IMR-90 (cell line): Measurements from ENCODE around the gene STAT6. TPM values are rescaled to one million over a fixed set of nuclear protein-coding genes. Genes with fewer than 3 reads are reported as not detected.

Experiments
- ATAC-seq: fragments of 200-7000 bp; cut with Tn5 transposase; 2 replicates; pipeline ENCODE4 v1.9.1; 2020; ENCODE audit warnings: low read depth, mild to moderate bottlenecking, moderate library complexity
- BruUV-seq: library from RNA; stranded (reverse); fragments of 400-500 nt; replicated peaks from 2 replicates; lab custom pipeline; 2021; lab: Mats Ljungman, UMichigan
- CTCF ChIA-PET: fragments of 300-600 bp; formaldehyde crosslinking; extraction: SDS; loops from one replicate; lab custom pipeline; 2021; ENCODE audit warnings: antibody characterized with exemption; lab: Yijun Ruan, JAX
- POLR2A ChIA-PET: fragments of 300-600 bp; sonication (Branson Sonifier 250); formaldehyde crosslinking; loops from one replicate; lab custom pipeline; 2022; ENCODE audit warnings: antibody characterized with exemption; ENCODE audit not compliant: unreplicated experiment; lab: Charles Lee
- DNase-seq: peaks from one replicate; pipeline ENCODE4 v3.0.0; 2013
- H2AFZ ChIP-seq: replicated peaks from 2 replicates; pipeline ENCODE3; 2013; ENCODE audit warnings: low read length, mild to moderate bottlenecking; ENCODE audit not compliant: poor library complexity
- H2AK5ac ChIP-seq: 2 replicates; pipeline ENCODE4 v1.6.1; 2013; ENCODE audit warnings: low read depth, low read length, inconsistent platforms
- H2AK9ac ChIP-seq: replicated peaks from 2 replicates; pipeline ENCODE3; 2013; ENCODE audit warnings: mild to moderate bottlenecking, low read depth, low read length, moderate library complexity; ENCODE audit not compliant: poor library complexity
- H2BK120ac ChIP-seq: 2 replicates; pipeline ENCODE4 v1.6.1; 2013; ENCODE audit warnings: low read depth, low read length, inconsistent platforms
- H2BK15ac ChIP-seq: 3 replicates; pipeline ENCODE4 v1.6.1; 2013; ENCODE audit warnings: low read depth, low read length, inconsistent platforms
- H2BK20ac ChIP-seq: 2 replicates; pipeline ENCODE4 v1.6.1; 2013; ENCODE audit warnings: low read depth, mild to moderate bottlenecking, inconsistent platforms, low read length, moderate library complexity
- H2BK5ac ChIP-seq: 2 replicates; pipeline ENCODE4 v1.6.1; 2013; ENCODE audit warnings: mild to moderate bottlenecking, low read depth, low read length, inconsistent platforms; ENCODE audit not compliant: poor library complexity, severe bottlenecking
- H3K14ac ChIP-seq: replicated peaks from 2 replicates; pipeline ENCODE4 v1.6.1; 2013; ENCODE audit warnings: low read depth, low read length, inconsistent platforms
- H3K18ac ChIP-seq: 2 replicates; pipeline ENCODE4 v1.6.1; 2013; ENCODE audit warnings: low read depth, low read length, control low read depth
- H3K23ac ChIP-seq: 2 replicates; pipeline ENCODE4 v1.6.1; 2013; ENCODE audit warnings: low read depth, low read length, inconsistent platforms
- H3K27ac ChIP-seq: 2 replicates; pipeline ENCODE4 v1.5.1; 2013; ENCODE audit warnings: mild to moderate bottlenecking, control low read depth, low read length; ENCODE audit not compliant: insufficient read depth
- H3K27me3 ChIP-seq: 2 replicates; pipeline ENCODE4 v1.6.1; 2013; ENCODE audit warnings: low read length; ENCODE audit not compliant: control insufficient read depth, insufficient read depth
- H3K36me3 ChIP-seq: 2 replicates; pipeline ENCODE4 v1.6.1; 2013; ENCODE audit warnings: low read length, mixed read lengths; ENCODE audit not compliant: control insufficient read depth, insufficient read depth
- H3K4ac ChIP-seq: 2 replicates; pipeline ENCODE4 v1.6.1; 2013; ENCODE audit warnings: low read depth, low read length, inconsistent platforms
- H3K4me1 ChIP-seq: 2 replicates; pipeline ENCODE4 v1.6.1; 2013; ENCODE audit warnings: low read length, mixed read lengths; ENCODE audit not compliant: control insufficient read depth, insufficient read depth
- H3K4me2 ChIP-seq: 2 replicates; pipeline ENCODE4 v1.6.1; 2013; ENCODE audit warnings: low read depth, mild to moderate bottlenecking, control low read depth, low read length, moderate library complexity
- H3K4me3 ChIP-seq: 2 replicates; pipeline ENCODE4 v1.5.1; 2013; ENCODE audit warnings: low read depth, mild to moderate bottlenecking, control low read depth, low read length, moderate library complexity; ENCODE audit not compliant: insufficient read depth
- H3K56ac ChIP-seq: 2 replicates; pipeline ENCODE4 v1.6.1; 2013; ENCODE audit warnings: low read length, inconsistent platforms; ENCODE audit not compliant: insufficient read depth; ENCODE audit errors: extremely low read depth
- H3K79me1 ChIP-seq, 2 experiments: 2 replicates each; pipeline ENCODE4 v1.6.1; 2013; ENCODE audit warnings: low read length in 2 of 2, inconsistent platforms in 1 of 2, low read depth in 1 of 2
- H3K9ac ChIP-seq: 2 replicates; pipeline ENCODE4 v1.6.1; 2013; ENCODE audit warnings: low read depth, low read length, control low read depth
- H3K9me1 ChIP-seq: 2 replicates; pipeline ENCODE4 v1.6.1; 2013; ENCODE audit warnings: low read length, inconsistent platforms; ENCODE audit not compliant: insufficient read depth
- H3K9me3 ChIP-seq: 2 replicates; pipeline ENCODE4 v1.6.1; 2013; ENCODE audit warnings: low read length; ENCODE audit not compliant: control insufficient read depth, insufficient read depth
- H4K20me1 ChIP-seq: 2 replicates; pipeline ENCODE4 v1.6.1; 2013; ENCODE audit warnings: low read length, inconsistent platforms; ENCODE audit not compliant: insufficient read depth
- H4K5ac ChIP-seq: 2 replicates; pipeline ENCODE4 v1.6.1; 2013; ENCODE audit warnings: mild to moderate bottlenecking, low read depth, low read length, control low read depth
- H4K8ac ChIP-seq, 2 experiments: 2 replicates each; pipeline ENCODE4 v1.6.1; 2013; ENCODE audit warnings: low read depth in 2 of 2, low read length in 2 of 2, control low read depth in 1 of 2, inconsistent platforms in 1 of 2
- H4K91ac ChIP-seq: 2 replicates; pipeline ENCODE4 v1.6.1; 2013; ENCODE audit warnings: low read depth, low read length, inconsistent platforms; ENCODE audit not compliant: insufficient read depth
- BHLHE40 ChIP-seq: fragments of 150-350 bp; IDR thresholded peaks from 2 replicates; pipeline ENCODE4 v1.6.1; 2016; ENCODE audit warnings: mild to moderate bottlenecking, low read depth, low read length
- CEBPB ChIP-seq: IDR thresholded peaks from 2 replicates; pipeline ENCODE4 v1.6.1; 2012; ENCODE audit warnings: low read depth, low read length, improper control_type of control experiment
- CHD1 ChIP-seq: IDR thresholded peaks from 2 replicates; pipeline ENCODE4 v1.6.1; 2012; ENCODE audit warnings: low read depth, low read length, improper control_type of control experiment
- FOS ChIP-seq: fragments of 150-350 bp; IDR thresholded peaks from 2 replicates; pipeline ENCODE4 v1.6.1; 2016; ENCODE audit warnings: low read depth, low read length
- MAFK ChIP-seq: IDR thresholded peaks from 2 replicates; pipeline ENCODE4 v1.6.1; 2012; ENCODE audit warnings: low read depth, low read length, improper control_type of control experiment
- MAZ ChIP-seq: IDR thresholded peaks from 2 replicates; pipeline ENCODE4 v1.6.1; 2012; ENCODE audit warnings: low read depth, mild to moderate bottlenecking, low read length, improper control_type of control experiment, moderate library complexity, borderline replicate concordance
- MXI1 ChIP-seq: IDR thresholded peaks from 2 replicates; pipeline ENCODE4 v1.6.1; 2012; ENCODE audit warnings: low read depth, mild to moderate bottlenecking, low read length, moderate library complexity, borderline replicate concordance
- NFE2L2 ChIP-seq: fragments of 150-350 bp; IDR thresholded peaks from 2 replicates; pipeline ENCODE4 v1.6.1; 2016; ENCODE audit warnings: low read depth, mild to moderate bottlenecking, low read length
- POLR2A ChIP-seq: IDR thresholded peaks from 2 replicates; pipeline ENCODE4 v1.6.1; 2012; ENCODE audit warnings: mild to moderate bottlenecking, low read depth, low read length
- RAD21 ChIP-seq: IDR thresholded peaks from 2 replicates; pipeline ENCODE4 v1.6.1; 2012; ENCODE audit warnings: low read length, improper control_type of control experiment
- RCOR1 ChIP-seq: IDR thresholded peaks from 2 replicates; pipeline ENCODE4 v1.6.1; 2012; ENCODE audit warnings: mild to moderate bottlenecking, low read length, improper control_type of control experiment; ENCODE audit not compliant: insufficient replicate concordance
- RFX5 ChIP-seq: IDR thresholded peaks from 2 replicates; pipeline ENCODE4 v1.8.0; 2012; ENCODE audit warnings: low read depth, mild to moderate bottlenecking, low read length, moderate library complexity
- SMC3 ChIP-seq: fragments of 150-350 bp; IDR thresholded peaks from 2 replicates; pipeline ENCODE4 v1.6.1; 2016; ENCODE audit warnings: low read depth, mild to moderate bottlenecking, antibody characterized with exemption, low read length, moderate library complexity
- WGBS, 2 experiments: methylation state at CpG; one replicate each; pipeline versions ENCODE4 v1.1.5 to v1.1.7; 2013; ENCODE audit warnings: missing lambda C conversion rate in 2 of 2; ENCODE audit not compliant: insufficient read length in 1 of 2; ENCODE audit errors: extremely low coverage in 2 of 2; 5-methylcytosine and 5-hydroxymethylcytosine counted together
- dilution Hi-C: fragments of 300-500 bp; cut with HindIII; formaldehyde crosslinking; loops from one replicate; pipeline ENCODE4 v1.14.3; 2018; ENCODE audit warnings: low sequenced_read_pairs; ENCODE audit not compliant: unreplicated experiment
- in situ Hi-C: fragments of 300-500 bp; cut with MboI; formaldehyde crosslinking; loops from 3 replicates; pipeline ENCODE4 v1.14.3; 2019; ENCODE audit warnings: low sequenced_read_pairs, inconsistent platforms, mixed read lengths
- intact Hi-C: fragments of 100-400 bp; cut with micrococcal nuclease; formaldehyde crosslinking; loops from 2 replicates; pipeline ENCODE4 v1.10.0; 2022
- polyA plus RNA-seq, 3 experiments: library from polyadenylated mRNA; depleted of rRNA; stranded (reverse); fragments of >200 nt; gene quantifications; 2 replicates each; pipeline ENCODE4 v1.2.3, GENCODE V29; 2012; ENCODE audit warnings: low replicate concordance in 1 of 3
- total RNA-seq: library from RNA; depleted of rRNA; stranded (reverse); fragments of >200 nt; gene quantifications from 2 replicates; pipeline ENCODE4 v1.2.3, GENCODE V29; 2012
- TF ChIP-seq, protein P1 (sequence below): conservative IDR thresholded peaks from 2 replicates; pipeline ENCODE4 v1.5.1; 2012; ENCODE audit warnings: mild to moderate bottlenecking, low read depth, low read length, improper control_type of control experiment
- TF ChIP-seq, protein P2 (sequence below): fragments of 150-350 bp; IDR thresholded peaks from 2 replicates; pipeline ENCODE4 v1.6.1; 2017; ENCODE audit warnings: mild to moderate bottlenecking, antibody characterized with exemption, low read length, low read depth
- TF ChIP-seq, protein P3 (sequence below): fragments of 150-350 bp; IDR thresholded peaks from 2 replicates; pipeline ENCODE4 v1.6.1; 2016; ENCODE audit warnings: low read depth, mild to moderate bottlenecking, low read length, moderate library complexity, borderline replicate concordance

The STAT6 gene
- total and polyA plus RNA-seq, 2 of the 4 experiments (the other 2 are of a cell fraction) = 43.4 to 96.9 TPM

DNA sequence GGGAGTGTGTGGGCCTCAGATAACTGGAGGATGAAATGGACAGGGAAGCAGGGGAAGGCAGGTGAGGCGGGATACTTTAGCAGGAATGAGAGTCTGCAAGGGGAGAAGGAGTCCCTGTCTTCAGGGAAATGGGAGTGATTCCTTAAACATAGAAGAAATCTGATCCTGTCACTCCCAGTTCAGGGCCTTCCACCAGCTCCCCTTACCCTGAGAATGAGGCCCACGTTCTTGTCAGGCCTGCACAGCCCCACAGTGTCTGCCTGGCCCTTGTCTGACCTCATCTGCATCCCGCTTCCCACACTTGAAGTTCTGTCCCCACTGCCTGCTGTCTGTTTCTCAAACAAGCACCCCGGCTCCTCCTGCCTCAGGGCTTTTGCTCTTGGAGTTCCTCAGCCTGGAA lies 48.9 kb upstream of the STAT6 start:
- H3K27me3 ChIP-seq = no peaks in the 10 kb centered on the region
- no peak overlapping the region for H3K4ac ChIP-seq
- H3K56ac ChIP-seq = no peak overlapping the region
- no peak overlapping the region for H3K4me2 ChIP-seq
- H2AK5ac ChIP-seq = no peak overlapping the region
- TF ChIP-seq MAZ (no peak), NFE2L2 (no peak), MXI1 (no peak), BHLHE40 (no peak), RCOR1 (no peak), CEBPB (no peak), CHD1 (no peak), MAFK (no peak), SMC3 (no peak), POLR2A (no peak), RAD21 (no peak), FOS (no peak), RFX5 (no peak)
- TF ChIP-seq, protein P1, sequence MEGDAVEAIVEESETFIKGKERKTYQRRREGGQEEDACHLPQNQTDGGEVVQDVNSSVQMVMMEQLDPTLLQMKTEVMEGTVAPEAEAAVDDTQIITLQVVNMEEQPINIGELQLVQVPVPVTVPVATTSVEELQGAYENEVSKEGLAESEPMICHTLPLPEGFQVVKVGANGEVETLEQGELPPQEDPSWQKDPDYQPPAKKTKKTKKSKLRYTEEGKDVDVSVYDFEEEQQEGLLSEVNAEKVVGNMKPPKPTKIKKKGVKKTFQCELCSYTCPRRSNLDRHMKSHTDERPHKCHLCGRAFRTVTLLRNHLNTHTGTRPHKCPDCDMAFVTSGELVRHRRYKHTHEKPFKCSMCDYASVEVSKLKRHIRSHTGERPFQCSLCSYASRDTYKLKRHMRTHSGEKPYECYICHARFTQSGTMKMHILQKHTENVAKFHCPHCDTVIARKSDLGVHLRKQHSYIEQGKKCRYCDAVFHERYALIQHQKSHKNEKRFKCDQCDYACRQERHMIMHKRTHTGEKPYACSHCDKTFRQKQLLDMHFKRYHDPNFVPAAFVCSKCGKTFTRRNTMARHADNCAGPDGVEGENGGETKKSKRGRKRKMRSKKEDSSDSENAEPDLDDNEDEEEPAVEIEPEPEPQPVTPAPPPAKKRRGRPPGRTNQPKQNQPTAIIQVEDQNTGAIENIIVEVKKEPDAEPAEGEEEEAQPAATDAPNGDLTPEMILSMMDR = no peak
- TF ChIP-seq, protein P2, sequence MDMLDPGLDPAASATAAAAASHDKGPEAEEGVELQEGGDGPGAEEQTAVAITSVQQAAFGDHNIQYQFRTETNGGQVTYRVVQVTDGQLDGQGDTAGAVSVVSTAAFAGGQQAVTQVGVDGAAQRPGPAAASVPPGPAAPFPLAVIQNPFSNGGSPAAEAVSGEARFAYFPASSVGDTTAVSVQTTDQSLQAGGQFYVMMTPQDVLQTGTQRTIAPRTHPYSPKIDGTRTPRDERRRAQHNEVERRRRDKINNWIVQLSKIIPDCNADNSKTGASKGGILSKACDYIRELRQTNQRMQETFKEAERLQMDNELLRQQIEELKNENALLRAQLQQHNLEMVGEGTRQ = no peak
- TF ChIP-seq, protein P3, sequence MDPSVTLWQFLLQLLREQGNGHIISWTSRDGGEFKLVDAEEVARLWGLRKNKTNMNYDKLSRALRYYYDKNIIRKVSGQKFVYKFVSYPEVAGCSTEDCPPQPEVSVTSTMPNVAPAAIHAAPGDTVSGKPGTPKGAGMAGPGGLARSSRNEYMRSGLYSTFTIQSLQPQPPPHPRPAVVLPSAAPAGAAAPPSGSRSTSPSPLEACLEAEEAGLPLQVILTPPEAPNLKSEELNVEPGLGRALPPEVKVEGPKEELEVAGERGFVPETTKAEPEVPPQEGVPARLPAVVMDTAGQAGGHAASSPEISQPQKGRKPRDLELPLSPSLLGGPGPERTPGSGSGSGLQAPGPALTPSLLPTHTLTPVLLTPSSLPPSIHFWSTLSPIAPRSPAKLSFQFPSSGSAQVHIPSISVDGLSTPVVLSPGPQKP = no peak
- in situ Hi-C loops (no loop called here), dilution Hi-C loops (no loop called here), intact Hi-C loops (no loop called here)
- no peak for ATAC-seq
- DNase-seq = no peak
- peaks cover 88% of the 10 kb centered on the region for H3K36me3 ChIP-seq
- H3K79me1 ChIP-seq = peaks cover 32 to 84% of the 10 kb centered on the region in 2 experiments
- BruUV-seq = no TSS peak
- no peak overlapping the region for H3K23ac ChIP-seq
- H3K4me1 ChIP-seq = no peaks in the 10 kb centered on the region; the same call in 1 of the 2 replicates
- H2BK120ac ChIP-seq = no peak overlapping the region
- POLR2A ChIA-PET = no interaction called here
- H4K8ac ChIP-seq = no peak overlapping the region
- CTCF ChIA-PET = no interaction called here
- H2BK5ac ChIP-seq = no peak overlapping the region
- no peak overlapping the region for H3K18ac ChIP-seq
- no peak overlapping the region for H3K4me3 ChIP-seq
- H2AFZ ChIP-seq = no peak overlapping the region
- H2AK9ac ChIP-seq = no peak overlapping the region
- H3K27ac ChIP-seq = no peak overlapping the region
- H3K9me3 ChIP-seq = no peaks in the 10 kb centered on the region
- H4K20me1 ChIP-seq = peaks cover 36% of the 10 kb centered on the region
- no peak overlapping the region for H3K14ac ChIP-seq
- H3K9ac ChIP-seq = no peak overlapping the region
- no peak overlapping the region for H4K91ac ChIP-seq
- WGBS, 2 experiments = 100% methylated on average over 2 of the region's 4 CpGs; no CpG with 5 or more reads in 1 of the 2 experiments
- H4K5ac ChIP-seq = no peak overlapping the region
- H2BK15ac ChIP-seq = no peak overlapping the region
- H3K9me1 ChIP-seq = peaks cover 17% of the 10 kb centered on the region
- H2BK20ac ChIP-seq = no peak overlapping the region
